SK-N-SH treated with all-trans-retinoic acid at 6 μM for 48 hours (cell line): ENCODE data around the gene RAI14.

Experiments used
- BACH2 ChIP-seq: fragments of 250-450 bp; sonication (Bioruptor Pico); IDR thresholded peaks from 2 replicates; pipeline ENCODE4 v1.9.0; 2021; ENCODE audit warnings: mild to moderate bottlenecking, borderline replicate concordance
- CREB5 ChIP-seq: fragments of 250-450 bp; sonication (Bioruptor Pico); IDR thresholded peaks from 2 replicates; pipeline ENCODE4 v1.5.1; 2020; ENCODE audit warnings: low read depth, mild to moderate bottlenecking, moderate library complexity
- ESRRG ChIP-seq: fragments of 250-450 bp; sonication (Bioruptor Pico); IDR thresholded peaks from 2 replicates; pipeline ENCODE4 v1.6.1; 2021; ENCODE audit warnings: mild to moderate bottlenecking
- OSR1 ChIP-seq: fragments of 250-450 bp; sonication (Bioruptor Pico); IDR thresholded peaks from 2 replicates; pipeline ENCODE4 v1.8.0; 2022; ENCODE audit warnings: moderate library complexity, mild to moderate bottlenecking, inconsistent platforms
- PATZ1 ChIP-seq: fragments of 250-450 bp; sonication (Bioruptor Pico); IDR thresholded peaks from 2 replicates; pipeline ENCODE4 v1.8.0; 2020; ENCODE audit warnings: mild to moderate bottlenecking, moderate library complexity, borderline replicate concordance
- RARB ChIP-seq: fragments of 250-450 bp; sonication (Bioruptor Pico); IDR thresholded peaks from 2 replicates; pipeline ENCODE4 v1.8.0; 2021; ENCODE audit warnings: mild to moderate bottlenecking, moderate library complexity
- SNAI2 ChIP-seq: fragments of 250-450 bp; sonication (Bioruptor Pico); IDR thresholded peaks from 2 replicates; pipeline ENCODE4 v1.5.0; 2020; ENCODE audit warnings: mild to moderate bottlenecking, moderate library complexity
- TSHZ2 ChIP-seq: fragments of 250-450 bp; sonication (Bioruptor Pico); IDR thresholded peaks from 2 replicates; pipeline ENCODE4 v1.5.0; 2020; ENCODE audit warnings: mild to moderate bottlenecking, moderate library complexity
- ZFP3 ChIP-seq: fragments of 250-450 bp; sonication (Bioruptor Pico); IDR thresholded peaks from 2 replicates; pipeline ENCODE4 v1.5.0; 2020; ENCODE audit warnings: mild to moderate bottlenecking, moderate library complexity
- ZFP30 ChIP-seq: fragments of 450-650 bp; formaldehyde crosslinking; IDR thresholded peaks from 2 replicates; pipeline ENCODE4 v1.5.0; 2022; ENCODE audit warnings: mild to moderate bottlenecking, moderate library complexity
- ZNF70 ChIP-seq: fragments of 450-650 bp; formaldehyde crosslinking; IDR thresholded peaks from 2 replicates; pipeline ENCODE4 v1.5.0; 2020; ENCODE audit warnings: mild to moderate bottlenecking, moderate library complexity

- no peak for TF ChIP-seq SNAI2 (CRISPR knock-in tag)
- TF ChIP-seq ZFP3 (CRISPR knock-in tag), result no peak
- no peak for TF ChIP-seq RARB (CRISPR knock-in tag)
- TF ChIP-seq ZFP30 (CRISPR knock-in tag), result no peak
- no peak for TF ChIP-seq ZNF70 (CRISPR knock-in tag)
- no peak for TF ChIP-seq BACH2 (CRISPR knock-in tag)
- no peak for TF ChIP-seq TSHZ2 (CRISPR knock-in tag)
- no peak for TF ChIP-seq CREB5
- TF ChIP-seq OSR1 (CRISPR knock-in tag), result no peak
- TF ChIP-seq PATZ1 (CRISPR knock-in tag), result no peak
- no peak for TF ChIP-seq ESRRG (CRISPR knock-in tag)
Measured at GRCh38 chr5:34771076-34771475, 114.9 kb downstream of the RAI14 start.
